ENCODE data around the gene TNNI3K.

DNA sequence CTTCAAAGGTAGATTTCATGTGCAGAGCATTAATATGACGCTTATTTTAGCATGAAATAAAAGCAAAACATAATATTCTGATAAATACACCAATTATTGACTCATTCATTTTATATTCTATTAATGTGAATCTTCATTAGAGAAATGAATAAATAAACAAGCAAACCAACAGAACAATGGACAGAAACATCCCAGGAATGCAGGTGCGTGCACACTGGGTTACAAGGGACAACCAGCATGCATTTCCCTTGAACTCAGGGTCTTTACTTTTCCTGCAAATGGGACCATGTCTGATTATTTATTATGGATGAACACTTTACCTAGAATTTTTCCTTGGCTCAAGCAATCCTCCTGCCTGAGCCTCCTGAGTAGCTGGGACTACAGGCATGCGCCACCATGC is 263.7 kb downstream of the TNNI3K start:
- TF ChIP-seq, protein P1, sequence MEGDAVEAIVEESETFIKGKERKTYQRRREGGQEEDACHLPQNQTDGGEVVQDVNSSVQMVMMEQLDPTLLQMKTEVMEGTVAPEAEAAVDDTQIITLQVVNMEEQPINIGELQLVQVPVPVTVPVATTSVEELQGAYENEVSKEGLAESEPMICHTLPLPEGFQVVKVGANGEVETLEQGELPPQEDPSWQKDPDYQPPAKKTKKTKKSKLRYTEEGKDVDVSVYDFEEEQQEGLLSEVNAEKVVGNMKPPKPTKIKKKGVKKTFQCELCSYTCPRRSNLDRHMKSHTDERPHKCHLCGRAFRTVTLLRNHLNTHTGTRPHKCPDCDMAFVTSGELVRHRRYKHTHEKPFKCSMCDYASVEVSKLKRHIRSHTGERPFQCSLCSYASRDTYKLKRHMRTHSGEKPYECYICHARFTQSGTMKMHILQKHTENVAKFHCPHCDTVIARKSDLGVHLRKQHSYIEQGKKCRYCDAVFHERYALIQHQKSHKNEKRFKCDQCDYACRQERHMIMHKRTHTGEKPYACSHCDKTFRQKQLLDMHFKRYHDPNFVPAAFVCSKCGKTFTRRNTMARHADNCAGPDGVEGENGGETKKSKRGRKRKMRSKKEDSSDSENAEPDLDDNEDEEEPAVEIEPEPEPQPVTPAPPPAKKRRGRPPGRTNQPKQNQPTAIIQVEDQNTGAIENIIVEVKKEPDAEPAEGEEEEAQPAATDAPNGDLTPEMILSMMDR (conservative IDR thresholded peaks at IDR 0.05; ENCODE audit: low read depth, low read length) = no peak
- no peak for TF ChIP-seq EZH2 (IDR thresholded peaks at IDR 0.05; ENCODE audit: borderline replicate concordance, low read depth, low read length, poor library complexity, severe bottlenecking)
